HG03039 (cell line): ENCODE measurements around the gene DDX39A.
"Not testable (repeated sequence)": the region's sequence is repeated elsewhere in the genome, so short reads cannot be mapped to it uniquely, and the experiment has no call there.

Source experiments
- ATAC-seq: cut with Tn5 transposase; IDR thresholded peaks from one replicate; pipeline ENCODE4 v1.9.1; 2021; ENCODE audit warnings: mild to moderate bottlenecking, moderate library complexity; ENCODE audit not compliant: unreplicated experiment

Gene DDX39A

GRCh38 chr19:14367016-14367415 lies 52.1 kb downstream of the DDX39A start:
- ATAC-seq = no peak

DNA sequence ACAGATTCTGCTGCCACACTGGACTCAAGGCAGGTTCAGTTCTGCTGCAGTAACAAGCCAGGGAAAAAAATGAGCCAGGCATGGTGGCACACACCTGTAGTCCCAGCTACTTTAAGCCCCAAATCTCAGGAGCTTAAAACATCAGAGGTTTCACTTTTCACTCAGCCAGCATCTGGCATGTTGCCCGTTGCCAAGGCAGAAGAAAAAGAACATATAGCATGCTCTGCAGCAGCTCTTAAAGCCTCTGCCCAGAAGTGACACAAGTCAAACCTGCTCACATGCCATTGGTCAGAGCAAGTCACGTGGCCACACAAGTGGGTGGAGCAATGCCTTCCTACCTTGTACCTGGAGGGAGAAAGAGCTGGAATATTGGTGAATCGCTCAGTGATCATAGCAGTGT lies 52.6 kb downstream of the DDX39A start:
- no peak for ATAC-seq

- ATAC-seq = not testable (repeated sequence)
These were observed 55.1 kb downstream of the DDX39A start for GRCh38 chr19:14364098-14364443.

- ATAC-seq = no peak
These were observed 55.7 kb downstream of the DDX39A start for GRCh38 chr19:14363183-14364097.

DNA sequence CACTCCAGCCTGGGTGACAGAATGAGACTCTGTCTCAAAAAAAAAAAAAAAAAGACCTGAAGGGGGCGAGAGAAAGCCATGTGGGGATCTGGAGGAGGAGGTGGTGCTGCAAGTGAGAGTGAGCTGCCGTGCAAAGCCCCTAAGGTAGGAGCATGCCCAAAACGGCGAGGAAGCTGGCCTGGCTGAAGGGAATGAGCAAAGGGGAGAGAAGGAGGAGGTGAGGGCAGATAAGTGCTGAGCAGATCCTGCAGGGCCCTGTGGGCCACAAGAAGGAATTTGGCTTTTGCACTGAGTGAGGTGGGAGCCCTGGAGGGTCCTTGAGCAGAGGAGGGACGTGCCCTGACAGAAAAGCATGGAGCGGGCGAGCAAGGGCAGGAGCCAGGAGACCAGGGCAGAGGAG lies 57.3 kb downstream of the DDX39A start:
- ATAC-seq = no peak
